Measurements from ENCODE around the gene CAMTA1.

- TF ChIP-seq SP2 (IDR thresholded peaks at IDR 0.05; ENCODE audit: extremely low read depth, low read depth, low read length, poor library complexity, severe bottlenecking) (no peak), PHF20 (IDR thresholded peaks at IDR 0.05; ENCODE audit: partially characterized antibody) (no peak), SMAD3 (CRISPR knock-in tag; conservative IDR thresholded peaks at IDR 0.05) (no peak), ATF3 (IDR thresholded peaks at IDR 0.05) (no peak), ATF3 (CRISPR knock-in tag; conservative IDR thresholded peaks at IDR 0.05) (no peak), CREM (IDR thresholded peaks at IDR 0.05; ENCODE audit: low read depth) (no peak), CCAR2 (IDR thresholded peaks at IDR 0.05; ENCODE audit: low read depth, low read length) (no peak), NFYB (IDR thresholded peaks at IDR 0.05; ENCODE audit: extremely low read depth, insufficient read length) (no peak), FOXJ2 (tag; IDR thresholded peaks at IDR 0.05) (no peak), NR2C2 (CRISPR knock-in tag; IDR thresholded peaks at IDR 0.05) (no peak), NR2C2 (tag; IDR thresholded peaks at IDR 0.05) (no peak)
Measured at GRCh38 chr1:7373876-7374562, 588.8 kb downstream of the CAMTA1 start.
